Measurements from ENCODE around the gene CDCA7L. TPM values are rescaled to one million over a fixed set of nuclear protein-coding genes. Genes with fewer than 3 reads are reported as not detected.

Gene CDCA7L
- polyA plus RNA-seq, 1 donor (not counting 4 experiments of a cell fraction or from before 2014, with no cell fraction given): 31.8 TPM

GRCh38 chr7:21959387-21959776 lies 13.7 kb upstream of the CDCA7L start:
- DNase-seq (ENCODE audit: low read depth, low spot score) (no peak), FAIRE-seq (no peak)
- no peaks in the 10 kb centered on the region for H3K36me3 ChIP-seq (ENCODE audit: control insufficient read depth in 2 of 2, extremely low read depth in 1 of 2, insufficient read depth in 2 of 2, low read length in 2 of 2)
- no peak overlapping the region for H3K4me3 ChIP-seq (ENCODE audit: control insufficient read depth in 2 of 3, extremely low read depth in 1 of 3, insufficient read depth in 2 of 3, low read depth in 1 of 3, low read length in 3 of 3)
- no peaks in the 10 kb centered on the region for H3K9me1 ChIP-seq (ENCODE audit: control insufficient read depth, extremely low read depth, insufficient read depth, low read length)
- peaks cover 4% of the 10 kb centered on the region for H3K4me1 ChIP-seq (ENCODE audit: control insufficient read depth, extremely low read depth, insufficient read depth, low read length)
- H2AFZ ChIP-seq (ENCODE audit: control insufficient read depth, low read length): no peak overlapping the region
- H4K20me1 ChIP-seq (ENCODE audit: control insufficient read depth, extremely low read depth, insufficient read depth, low read length): no peaks in the 10 kb centered on the region
- no peaks in the 10 kb centered on the region for H3K79me2 ChIP-seq (ENCODE audit: control insufficient read depth, insufficient read depth, low read length)
- no peaks in the 10 kb centered on the region for H3K9me3 ChIP-seq (ENCODE audit: control insufficient read depth, low read depth, low read length)
- no peak overlapping the region for H3K9ac ChIP-seq (ENCODE audit: control insufficient read depth, extremely low read depth, insufficient read depth, low read length)
- TF ChIP-seq, protein P1, sequence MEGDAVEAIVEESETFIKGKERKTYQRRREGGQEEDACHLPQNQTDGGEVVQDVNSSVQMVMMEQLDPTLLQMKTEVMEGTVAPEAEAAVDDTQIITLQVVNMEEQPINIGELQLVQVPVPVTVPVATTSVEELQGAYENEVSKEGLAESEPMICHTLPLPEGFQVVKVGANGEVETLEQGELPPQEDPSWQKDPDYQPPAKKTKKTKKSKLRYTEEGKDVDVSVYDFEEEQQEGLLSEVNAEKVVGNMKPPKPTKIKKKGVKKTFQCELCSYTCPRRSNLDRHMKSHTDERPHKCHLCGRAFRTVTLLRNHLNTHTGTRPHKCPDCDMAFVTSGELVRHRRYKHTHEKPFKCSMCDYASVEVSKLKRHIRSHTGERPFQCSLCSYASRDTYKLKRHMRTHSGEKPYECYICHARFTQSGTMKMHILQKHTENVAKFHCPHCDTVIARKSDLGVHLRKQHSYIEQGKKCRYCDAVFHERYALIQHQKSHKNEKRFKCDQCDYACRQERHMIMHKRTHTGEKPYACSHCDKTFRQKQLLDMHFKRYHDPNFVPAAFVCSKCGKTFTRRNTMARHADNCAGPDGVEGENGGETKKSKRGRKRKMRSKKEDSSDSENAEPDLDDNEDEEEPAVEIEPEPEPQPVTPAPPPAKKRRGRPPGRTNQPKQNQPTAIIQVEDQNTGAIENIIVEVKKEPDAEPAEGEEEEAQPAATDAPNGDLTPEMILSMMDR (optimal IDR thresholded peaks at IDR 0.05 in 1 of 3, IDR thresholded peaks at IDR 0.05 in 1 of 3, conservative IDR thresholded peaks at IDR 0.05 in 1 of 3; ENCODE audit: extremely low read depth in 1 of 3, insufficient read depth in 2 of 3, low read length in 3 of 3): no peak
- no peak for TF ChIP-seq EZH2 (IDR thresholded peaks at IDR 0.05; ENCODE audit: low read length)
- H3K4me2 ChIP-seq (ENCODE audit: control insufficient read depth, extremely low read depth, insufficient read depth, low read depth, low read length): no peak overlapping the region
- no peaks in the 10 kb centered on the region for H3K27me3 ChIP-seq (ENCODE audit: control insufficient read depth, extremely low read depth, insufficient read depth, low read length)
- H3K27ac ChIP-seq (ENCODE audit: control insufficient read depth, insufficient read depth, low read length): no peak overlapping the region
- dilution Hi-C loops (cut with MboI; ENCODE audit: extremely low pct_ligation_motif_present, low sequenced_read_pairs): no loop called here

GRCh38 chr7:21953781-21954180 lies 8.1 kb upstream of the CDCA7L start:
- Histone ChIP-seq H3K9me1 (ENCODE audit: control insufficient read depth, extremely low read depth, insufficient read depth, low read length) (no peaks in the 10 kb centered on the region), H3K79me2 (ENCODE audit: control insufficient read depth, insufficient read depth, low read length) (no peaks in the 10 kb centered on the region), H3K9me3 (ENCODE audit: control insufficient read depth, low read depth, low read length) (no peaks in the 10 kb centered on the region), H2AFZ (ENCODE audit: control insufficient read depth, low read length) (no peak overlapping the region), H4K20me1 (ENCODE audit: control insufficient read depth, extremely low read depth, insufficient read depth, low read length) (no peaks in the 10 kb centered on the region), H3K27ac (ENCODE audit: control insufficient read depth, insufficient read depth, low read length) (no peak overlapping the region), H3K36me3 (ENCODE audit: control insufficient read depth in 2 of 2, extremely low read depth in 1 of 2, insufficient read depth in 2 of 2, low read length in 2 of 2) (no peaks in the 10 kb centered on the region), H3K9ac (ENCODE audit: control insufficient read depth, extremely low read depth, insufficient read depth, low read length) (no peak overlapping the region), H3K4me2 (ENCODE audit: control insufficient read depth, extremely low read depth, insufficient read depth, low read depth, low read length) (no peak overlapping the region), H3K4me3 (ENCODE audit: control insufficient read depth in 2 of 3, extremely low read depth in 1 of 3, insufficient read depth in 2 of 3, low read depth in 1 of 3, low read length in 3 of 3) (no peak overlapping the region), H3K27me3 (ENCODE audit: control insufficient read depth, extremely low read depth, insufficient read depth, low read length) (no peaks in the 10 kb centered on the region), H3K4me1 (ENCODE audit: control insufficient read depth, extremely low read depth, insufficient read depth, low read length) (no peaks in the 10 kb centered on the region)
- FAIRE-seq (peak; percentile 13), DNase-seq (ENCODE audit: low read depth, low spot score) (no peak)
- TF ChIP-seq, protein P1 (optimal IDR thresholded peaks at IDR 0.05 in 1 of 3, IDR thresholded peaks at IDR 0.05 in 1 of 3, conservative IDR thresholded peaks at IDR 0.05 in 1 of 3; ENCODE audit: extremely low read depth in 1 of 3, insufficient read depth in 2 of 3, low read length in 3 of 3): no peak
- no peak for TF ChIP-seq EZH2 (IDR thresholded peaks at IDR 0.05; ENCODE audit: low read length)
- dilution Hi-C loops (cut with MboI; ENCODE audit: extremely low pct_ligation_motif_present, low sequenced_read_pairs): no loop called here

Measured in keratinocyte (primary cell).